A673 (cell line): ENCODE results near the gene FAM114A1.

Experiments used
- CTCF ChIP-seq: fragments of 300-800, 200-600 bp; sonication (generic); conservative IDR thresholded peaks from 2 replicates; pipeline ENCODE4 v1.5.1; 2017; ENCODE audit warnings: low read depth, mild to moderate bottlenecking, antibody characterized with exemption, low read length, moderate library complexity, mixed read lengths
- EZH2 ChIP-seq: fragments of 200-600 bp; sonication (generic); IDR thresholded peaks from 2 replicates; pipeline ENCODE4 v1.6.1; 2017; ENCODE audit warnings: borderline replicate concordance, low read depth, mild to moderate bottlenecking, mixed read lengths, antibody characterized with exemption, low read length; ENCODE audit not compliant: poor library complexity, severe bottlenecking

- TF ChIP-seq CTCF (no peak), EZH2 (no peak)
These were observed 101.1 kb downstream of the FAM114A1 start for GRCh38 chr4:38968668-38969067.
